CD4-positive, alpha-beta T cell (primary cell): ENCODE data around the gene MBTPS1. TPM values are rescaled to one million over a fixed set of nuclear protein-coding genes. Genes with fewer than 3 reads are reported as not detected.

ENCODE experiments used
- ATAC-seq: fragments of 200-7000 bp; cut with Tn5 transposase; one replicate; pipeline ENCODE4 v1.10.0; 2022; ENCODE audit warnings: mild to moderate bottlenecking; ENCODE audit not compliant: poor library complexity
- CTCF ChIA-PET: fragments of 350-600 bp; sonication (Branson Sonifier 250); formaldehyde crosslinking; loops from one replicate; lab custom pipeline; 2021; ENCODE audit warnings: antibody characterized with exemption, inconsistent platforms; lab: Charles Lee
- POLR2A ChIA-PET: fragments of 350-600 bp; sonication (Branson Sonifier 250); formaldehyde crosslinking; loops from one replicate; lab custom pipeline; 2021; ENCODE audit warnings: antibody characterized with exemption, inconsistent platforms; lab: Charles Lee
- DNase-seq, 14 experiments: peaks; one replicate each; pipeline ENCODE4 v3.0.0-alpha.2; 2013 to 2020; ENCODE audit warnings: mixed read lengths in 2 of 14
- H3K27ac ChIP-seq, 2 donors: one replicate each; pipeline versions ENCODE4 v1.5.1 to v1.7.0; 2013; ENCODE audit warnings: low read length in 2 of 2, low read depth in 1 of 2, mild to moderate bottlenecking in 1 of 2
- H3K27me3 ChIP-seq, 2 experiments: 1 replicate in 1 of 2; 2 replicates in 1 of 2; pipeline versions ENCODE4 v1.6.1 to v1.7.0; 2013; ENCODE audit warnings: low read length in 2 of 2, control low read depth in 1 of 2, mild to moderate bottlenecking in 1 of 2, moderate library complexity in 1 of 2; ENCODE audit not compliant: insufficient read depth in 2 of 2, control insufficient read depth in 1 of 2
- H3K36me3 ChIP-seq: one replicate; pipeline ENCODE4 v1.6.1; 2013; ENCODE audit warnings: low read length, control low read depth; ENCODE audit not compliant: insufficient read depth
- H3K4me1 ChIP-seq: one replicate; pipeline ENCODE4 v1.6.1; 2013; ENCODE audit warnings: low read length, control low read depth; ENCODE audit not compliant: insufficient read depth
- H3K4me3 ChIP-seq: one replicate; pipeline ENCODE4 v1.5.1; 2013; ENCODE audit warnings: mild to moderate bottlenecking, low read length, moderate library complexity
- H3K9me3 ChIP-seq, 2 experiments: 1 replicate in 1 of 2; 2 replicates in 1 of 2; pipeline versions ENCODE4 v1.6.1 to v1.7.0; 2013; ENCODE audit warnings: low read length in 2 of 2, mild to moderate bottlenecking in 2 of 2, control low read depth in 1 of 2, moderate library complexity in 1 of 2; ENCODE audit not compliant: control insufficient read depth in 1 of 2, insufficient read depth in 1 of 2
- H3K27ac Mint-ChIP-seq: one replicate; pipeline ENCODE4 v1.8.0; 2020; ENCODE audit warnings: mixed read lengths
- H3K27me3 Mint-ChIP-seq: one replicate; pipeline ENCODE4 v1.8.0; 2021; ENCODE audit warnings: mixed read lengths
- H3K36me3 Mint-ChIP-seq: one replicate; pipeline ENCODE4 v1.8.0; 2021; ENCODE audit warnings: low read depth, mixed read lengths
- H3K4me1 Mint-ChIP-seq: one replicate; pipeline ENCODE4 v1.8.0; 2021; ENCODE audit warnings: low read depth, mixed read lengths
- H3K4me3 Mint-ChIP-seq: one replicate; pipeline ENCODE4 v1.8.0; 2020; ENCODE audit warnings: mild to moderate bottlenecking, mixed read lengths
- H3K9me3 Mint-ChIP-seq: one replicate; pipeline ENCODE4 v1.8.0; 2020; ENCODE audit warnings: mixed read lengths
- CTCF ChIP-seq: fragments of 200-600 bp; IDR thresholded peaks from one replicate; pipeline ENCODE4 v1.8.0; 2022; ENCODE audit warnings: antibody characterized with exemption, mild to moderate bottlenecking
- intact Hi-C, 2 experiments: fragments of 100-400 bp; cut with DNase I in 1 of 2; cut with micrococcal nuclease in 1 of 2; formaldehyde crosslinking; loops; one replicate each; pipeline versions ENCODE4 v1.15.1 to v1.9.0; 2023 to 2025; cut with DNase I, micrococcal nuclease
- total RNA-seq, 174 experiments: library from RNA in 2 of 174; stranded (reverse) in 2 of 174; gene quantifications; one replicate each; pipeline ENCODE4 v1.2.3 and lab custom pipeline; 2021 to 2026

Gene MBTPS1
- total RNA-seq, 2 experiments from 2014 or later: 121 to 122 TPM

GRCh38 chr16:84031556-84031955 is 85.2 kb downstream of the MBTPS1 start:
- CTCF ChIA-PET: no interaction called here
- H3K27me3 ChIP-seq: peaks cover 0 to 8% of the 10 kb centered on the region in 2 experiments
- intact Hi-C loops: no loop called here

GRCh38 chr16:84029297-84030047 is 87.3 kb downstream of the MBTPS1 start:
- Mint-ChIP-seq H3K27ac (no peak overlapping the region), H3K4me3 (no peak overlapping the region), H3K36me3 (no peaks in the 10 kb centered on the region), H3K9me3 (no peaks in the 10 kb centered on the region), H3K4me1 (peaks cover 7% of the 10 kb centered on the region), H3K27me3 (peaks cover 33% of the 10 kb centered on the region)
- no peak for TF ChIP-seq CTCF
- Histone ChIP-seq H3K4me3 (no peak overlapping the region), H3K27ac (no peak overlapping the region), H3K4me1 (peaks cover 12% of the 10 kb centered on the region), H3K27me3 (peaks cover 0 to 8% of the 10 kb centered on the region in 2 experiments), H3K9me3 (peaks cover 0 to 12% of the 10 kb centered on the region in 2 experiments), H3K36me3 (no peaks in the 10 kb centered on the region)
- CTCF ChIA-PET: no interaction called here
- POLR2A ChIA-PET: no interaction called here
- ATAC-seq: no peak
- intact Hi-C loops: no loop called here
- no peak for DNase-seq

More at GRCh38 chr16:84031556-84031955, 85.2 kb downstream of the MBTPS1 start:
- H3K27ac ChIP-seq: no peak overlapping the region
- no peak overlapping the region for H3K4me3 Mint-ChIP-seq
- H3K36me3 ChIP-seq: no peaks in the 10 kb centered on the region
- H3K36me3 Mint-ChIP-seq: no peaks in the 10 kb centered on the region
- H3K27ac Mint-ChIP-seq: no peak overlapping the region
- no peak for TF ChIP-seq CTCF
- no peaks in the 10 kb centered on the region for H3K9me3 Mint-ChIP-seq
- H3K4me1 Mint-ChIP-seq: peaks cover 7% of the 10 kb centered on the region
- H3K9me3 ChIP-seq: peaks cover 0 to 22% of the 10 kb centered on the region in 2 experiments
- DNase-seq (no peak), ATAC-seq (no peak)
- H3K4me3 ChIP-seq: no peak overlapping the region
- H3K4me1 ChIP-seq: peaks cover 12% of the 10 kb centered on the region
- POLR2A ChIA-PET: no interaction called here
- peaks cover 29% of the 10 kb centered on the region for H3K27me3 Mint-ChIP-seq

DNA sequence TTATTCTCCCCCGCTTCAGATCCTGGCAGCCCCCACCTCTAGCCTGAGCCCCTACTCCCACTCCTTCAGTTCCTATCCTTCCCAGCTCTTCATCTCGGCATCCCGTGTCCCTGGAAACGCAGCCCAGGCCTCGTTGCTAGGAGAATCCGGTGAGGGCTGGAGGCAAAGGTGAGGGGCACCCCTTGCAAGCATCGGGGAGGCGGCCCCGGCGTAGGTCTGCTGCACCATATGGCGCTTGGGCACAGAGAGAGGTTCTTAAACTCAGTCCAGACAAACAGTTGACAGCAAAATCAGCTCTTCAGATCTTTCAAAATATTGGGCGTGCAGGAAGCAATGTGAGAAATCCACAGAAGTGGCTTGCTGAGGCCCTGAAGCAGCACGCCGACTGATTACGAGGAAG is 89.1 kb downstream of the MBTPS1 start:
- H3K27ac ChIP-seq: no peak overlapping the region
- ChIA-PET CTCF (no interaction called here), POLR2A (no interaction called here)
- peaks cover 12% of the 10 kb centered on the region for H3K4me1 ChIP-seq
- H3K27me3 ChIP-seq: peaks cover 0 to 8% of the 10 kb centered on the region in 2 experiments
- no peak overlapping the region for H3K4me3 ChIP-seq
- ATAC-seq: no peak
- no peak for DNase-seq
- H3K9me3 ChIP-seq: peaks cover 0 to 10% of the 10 kb centered on the region in 2 experiments
- Mint-ChIP-seq H3K27me3 (peaks cover 33% of the 10 kb centered on the region), H3K9me3 (no peaks in the 10 kb centered on the region), H3K36me3 (no peaks in the 10 kb centered on the region), H3K27ac (no peak overlapping the region), H3K4me1 (peaks cover 7% of the 10 kb centered on the region), H3K4me3 (no peak overlapping the region)
- intact Hi-C loops: no loop called here
- H3K36me3 ChIP-seq: no peaks in the 10 kb centered on the region
- no peak for TF ChIP-seq CTCF
